Parathyroid adenoma (tissue), 2 donors: Measurements from ENCODE around the gene EP400.

ENCODE experiments used
- H2AFZ ChIP-seq: fragments of 300-600 bp; sonication (generic); one replicate; pipeline ENCODE4 v1.7.0; 2017; ENCODE audit warnings: antibody characterized with exemption, mild to moderate bottlenecking
- H3K27ac ChIP-seq: fragments of 300-600 bp; sonication (generic); one replicate; pipeline ENCODE4 v1.7.0; 2017
- H3K27me3 ChIP-seq: fragments of 300-600 bp; sonication (generic); one replicate; pipeline ENCODE4 v1.7.0; 2017; ENCODE audit warnings: low read length; ENCODE audit not compliant: control insufficient read depth, insufficient read depth
- H3K36me3 ChIP-seq: fragments of 300-600 bp; sonication (generic); one replicate; pipeline ENCODE4 v1.7.0; 2017; ENCODE audit warnings: low read length; ENCODE audit not compliant: control insufficient read depth, insufficient read depth
- H3K4me1 ChIP-seq: fragments of 300-600 bp; sonication (generic); one replicate; pipeline ENCODE4 v1.7.0; 2017; ENCODE audit warnings: control low read depth
- H3K4me2 ChIP-seq: fragments of 300-600 bp; sonication (generic); one replicate; pipeline ENCODE4 v1.7.0; 2017; ENCODE audit warnings: low read length
- H3K4me3 ChIP-seq: fragments of 300-600 bp; sonication (generic); one replicate; pipeline ENCODE4 v1.7.0; 2017; ENCODE audit warnings: low read depth, low read length
- H3K79me2 ChIP-seq: fragments of 300-600 bp; sonication (generic); one replicate; pipeline ENCODE4 v1.7.0; 2017; ENCODE audit warnings: control low read depth
- H3K9ac ChIP-seq: fragments of 300-600 bp; sonication (generic); one replicate; pipeline ENCODE4 v1.7.0; 2017; ENCODE audit warnings: mild to moderate bottlenecking
- H3K9me3 ChIP-seq: fragments of 300-600 bp; sonication (generic); one replicate; pipeline ENCODE4 v1.7.0; 2017; ENCODE audit warnings: low read length; ENCODE audit not compliant: control insufficient read depth
- TF ChIP-seq, protein P1 (sequence below): fragments of 300-600 bp; sonication (generic); IDR thresholded peaks from one replicate; pipeline ENCODE4 v1.7.0; 2017; ENCODE audit warnings: antibody characterized with exemption, mild to moderate bottlenecking
- donor health status: primary hyperparathyroidism.

EP400 gene

DNA sequence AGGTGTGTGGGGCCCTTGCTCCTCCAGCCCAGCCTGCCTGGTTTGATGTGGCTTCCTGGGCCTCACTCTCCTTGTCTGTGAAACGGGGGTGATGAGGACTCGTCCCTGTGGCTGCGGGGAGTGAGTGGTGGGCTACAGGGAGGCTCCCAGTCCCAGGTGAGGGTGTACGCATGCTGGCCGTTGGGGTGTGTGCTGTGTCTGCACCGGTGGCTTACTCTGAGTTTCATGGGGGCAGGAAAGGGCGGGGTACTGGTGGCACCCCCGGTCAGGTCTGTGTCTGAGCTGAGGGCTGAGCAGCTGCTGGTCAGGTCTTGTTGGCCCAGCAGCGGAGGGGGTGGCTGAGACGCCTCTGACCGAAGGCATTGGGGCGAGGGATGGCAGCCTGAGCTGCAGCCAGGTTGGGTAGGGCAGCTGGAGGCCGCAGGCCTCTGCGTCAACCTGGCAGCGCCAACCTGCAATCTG lies 44.1 kb upstream of the EP400 start:
- H3K9ac ChIP-seq: no peak overlapping the region
- H3K4me1 ChIP-seq: peaks cover 18% of the 10 kb centered on the region
- H3K9me3 ChIP-seq: no peaks in the 10 kb centered on the region
- TF ChIP-seq, protein P1, sequence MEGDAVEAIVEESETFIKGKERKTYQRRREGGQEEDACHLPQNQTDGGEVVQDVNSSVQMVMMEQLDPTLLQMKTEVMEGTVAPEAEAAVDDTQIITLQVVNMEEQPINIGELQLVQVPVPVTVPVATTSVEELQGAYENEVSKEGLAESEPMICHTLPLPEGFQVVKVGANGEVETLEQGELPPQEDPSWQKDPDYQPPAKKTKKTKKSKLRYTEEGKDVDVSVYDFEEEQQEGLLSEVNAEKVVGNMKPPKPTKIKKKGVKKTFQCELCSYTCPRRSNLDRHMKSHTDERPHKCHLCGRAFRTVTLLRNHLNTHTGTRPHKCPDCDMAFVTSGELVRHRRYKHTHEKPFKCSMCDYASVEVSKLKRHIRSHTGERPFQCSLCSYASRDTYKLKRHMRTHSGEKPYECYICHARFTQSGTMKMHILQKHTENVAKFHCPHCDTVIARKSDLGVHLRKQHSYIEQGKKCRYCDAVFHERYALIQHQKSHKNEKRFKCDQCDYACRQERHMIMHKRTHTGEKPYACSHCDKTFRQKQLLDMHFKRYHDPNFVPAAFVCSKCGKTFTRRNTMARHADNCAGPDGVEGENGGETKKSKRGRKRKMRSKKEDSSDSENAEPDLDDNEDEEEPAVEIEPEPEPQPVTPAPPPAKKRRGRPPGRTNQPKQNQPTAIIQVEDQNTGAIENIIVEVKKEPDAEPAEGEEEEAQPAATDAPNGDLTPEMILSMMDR: no peak
- no peak overlapping the region for H3K4me2 ChIP-seq
- H3K36me3 ChIP-seq: no peaks in the 10 kb centered on the region
- H2AFZ ChIP-seq: no peak overlapping the region
- H3K4me3 ChIP-seq: no peak overlapping the region
- H3K79me2 ChIP-seq: peaks cover 50% of the 10 kb centered on the region
- H3K27ac ChIP-seq: no peak overlapping the region
- H3K27me3 ChIP-seq: no peaks in the 10 kb centered on the region

DNA sequence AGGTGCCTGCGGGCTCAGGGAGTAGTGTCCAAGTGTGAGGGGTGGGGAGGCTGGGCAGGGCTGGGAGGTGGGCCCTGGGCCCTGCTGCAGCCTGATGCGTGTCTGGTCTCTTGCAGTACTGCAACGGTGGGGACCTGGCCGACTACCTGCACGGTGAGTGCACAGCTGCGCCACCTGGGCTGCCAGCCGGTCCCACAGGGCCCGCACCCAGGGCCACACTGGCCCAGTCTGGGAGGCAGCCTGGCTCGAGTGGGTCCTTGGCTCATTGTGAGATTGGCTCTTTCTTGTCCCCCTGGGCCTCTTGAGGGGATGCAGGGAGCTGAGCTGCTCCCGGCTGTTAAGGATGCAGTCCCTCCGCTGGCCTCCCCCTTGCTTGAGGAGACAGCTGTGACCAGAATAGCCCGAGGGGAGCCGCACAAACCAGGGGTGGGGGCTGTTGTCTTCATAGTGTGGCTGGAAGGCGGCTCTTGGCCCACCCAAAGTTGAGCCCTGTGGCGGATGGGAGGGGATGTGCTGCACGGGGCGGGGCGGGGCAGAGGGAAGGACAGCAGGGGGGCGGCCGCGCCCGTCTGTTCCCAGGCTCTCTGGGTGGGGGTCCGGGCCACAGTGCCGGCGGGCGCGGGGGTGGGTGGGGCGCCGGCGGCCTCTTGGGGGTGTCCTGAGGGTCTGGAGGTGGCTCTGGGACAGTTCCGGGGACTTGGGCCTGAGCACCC lies 42.2 kb upstream of the EP400 start:
- H3K4me1 ChIP-seq: peaks cover 27% of the 10 kb centered on the region
- H3K9me3 ChIP-seq: no peaks in the 10 kb centered on the region
- TF ChIP-seq, protein P1: no peak
- H3K4me2 ChIP-seq: no peak overlapping the region
- no peaks in the 10 kb centered on the region for H3K27me3 ChIP-seq
- H2AFZ ChIP-seq: no peak overlapping the region
- peaks cover 37% of the 10 kb centered on the region for H3K79me2 ChIP-seq
- no peaks in the 10 kb centered on the region for H3K36me3 ChIP-seq
- H3K27ac ChIP-seq: no peak overlapping the region
- no peak overlapping the region for H3K9ac ChIP-seq
- no peak overlapping the region for H3K4me3 ChIP-seq

DNA sequence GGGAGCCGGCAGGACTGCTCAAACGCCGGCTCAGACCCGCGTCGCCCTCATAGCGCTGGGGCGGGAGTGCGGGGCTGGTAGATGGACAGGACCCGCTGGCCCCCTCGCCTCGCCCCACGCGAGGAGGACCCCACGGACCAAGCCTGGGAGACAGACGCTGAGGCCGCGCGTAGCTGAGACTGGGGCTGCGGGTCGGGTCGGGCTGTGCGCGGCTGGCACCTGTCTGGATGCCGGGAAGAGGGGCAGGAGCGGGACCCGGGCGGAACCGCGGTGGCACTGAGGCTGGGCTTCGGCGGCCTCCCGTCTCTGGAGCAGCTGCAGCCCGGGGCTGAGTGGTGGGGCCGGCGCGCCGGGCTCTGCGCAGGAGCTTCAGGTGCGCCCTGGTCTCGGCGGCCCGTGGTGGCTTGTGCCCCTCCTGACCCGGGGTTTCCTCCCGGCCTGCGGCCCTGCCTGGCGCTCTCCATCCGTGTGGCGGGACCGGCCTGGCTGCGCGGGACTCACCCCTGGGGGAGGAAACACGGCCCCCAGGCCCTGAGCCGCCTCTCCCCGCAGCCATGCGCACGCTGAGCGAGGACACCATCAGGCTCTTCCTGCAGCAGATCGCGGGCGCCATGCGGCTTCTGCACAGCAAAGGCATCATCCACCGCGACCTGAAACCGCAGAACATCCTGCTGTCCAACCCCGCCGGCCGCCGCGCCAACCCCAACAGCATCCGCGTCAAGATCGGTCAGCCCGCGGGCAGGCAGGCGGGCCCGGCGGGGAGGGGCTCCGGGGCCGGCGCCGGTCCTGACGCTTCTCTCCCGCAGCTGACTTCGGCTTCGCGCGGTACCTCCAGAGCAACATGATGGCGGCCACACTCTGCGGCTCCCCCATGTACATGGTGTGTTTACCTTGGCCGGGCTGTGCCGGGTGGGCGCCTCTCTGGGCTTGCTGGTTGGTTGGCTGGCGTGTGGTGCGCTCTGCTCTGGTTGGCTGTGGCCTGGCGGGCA lies 41.4 kb upstream of the EP400 start:
- Histone ChIP-seq H3K4me1 (peaks cover 31% of the 10 kb centered on the region), H3K79me2 (peaks cover 29% of the 10 kb centered on the region), H3K4me3 (no peak overlapping the region), H3K36me3 (no peaks in the 10 kb centered on the region), H3K27me3 (no peaks in the 10 kb centered on the region), H3K4me2 (no peak overlapping the region), H3K9me3 (no peaks in the 10 kb centered on the region), H2AFZ (no peak overlapping the region), H3K9ac (no peak overlapping the region), H3K27ac (no peak overlapping the region)
- TF ChIP-seq, protein P1: no peak

DNA sequence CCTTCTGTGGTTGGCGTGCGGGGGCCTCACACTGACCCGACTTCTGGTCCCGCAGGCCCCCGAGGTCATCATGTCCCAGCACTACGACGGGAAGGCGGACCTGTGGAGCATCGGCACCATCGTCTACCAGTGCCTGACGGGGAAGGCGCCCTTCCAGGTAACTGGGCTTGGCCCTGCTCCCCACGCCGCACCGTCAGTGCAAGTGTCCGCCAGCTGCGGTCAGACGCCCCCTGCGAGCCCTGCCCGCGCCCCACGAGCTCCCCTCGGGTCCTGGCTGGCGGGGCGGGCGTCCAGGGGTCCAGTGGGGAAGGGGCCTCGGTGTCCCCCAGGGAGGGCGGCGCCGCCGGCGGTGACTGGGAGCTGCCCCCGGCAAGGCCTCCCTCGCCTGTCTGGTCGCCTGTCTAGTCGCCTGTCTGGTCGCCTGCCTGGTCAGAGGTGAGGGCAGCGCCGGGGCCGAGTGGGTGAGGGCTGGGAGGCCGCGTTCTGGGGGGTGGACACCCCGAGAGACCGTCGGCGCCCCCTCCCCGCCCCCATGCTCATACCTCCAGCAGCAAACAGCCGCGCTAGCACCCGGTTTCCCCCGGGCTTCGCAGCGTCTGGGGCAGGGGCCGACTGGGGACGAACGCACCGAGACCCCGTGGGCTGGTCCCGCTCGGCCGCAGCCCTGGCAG lies 40.5 kb upstream of the EP400 start:
- Histone ChIP-seq H3K9ac (no peak overlapping the region), H3K27me3 (no peaks in the 10 kb centered on the region), H3K4me2 (no peak overlapping the region), H2AFZ (no peak overlapping the region), H3K4me3 (no peak overlapping the region), H3K36me3 (no peaks in the 10 kb centered on the region), H3K27ac (no peak overlapping the region), H3K9me3 (no peaks in the 10 kb centered on the region), H3K79me2 (peaks cover 21% of the 10 kb centered on the region), H3K4me1 (peaks cover 31% of the 10 kb centered on the region)
- TF ChIP-seq, protein P1: no peak
